HG03103 (cell line): ENCODE results near the gene ANKRD53.
A peak's percentile ranks its signal among the peaks of the same experiment; 100 is the strongest.
"Not testable (repeated sequence)": the region's sequence is repeated elsewhere in the genome, so short reads cannot be mapped to it uniquely, and the experiment has no call there.

ENCODE experiments used
- ATAC-seq: cut with Tn5 transposase; IDR thresholded peaks from one replicate; pipeline ENCODE4 v1.9.1; 2021; ENCODE audit warnings: low read depth; ENCODE audit not compliant: unreplicated experiment

Gene ANKRD53

GRCh38 chr2:70988726-70989648, 10.6 kb downstream of the ANKRD53 start:
- ATAC-seq, result no peak

DNA sequence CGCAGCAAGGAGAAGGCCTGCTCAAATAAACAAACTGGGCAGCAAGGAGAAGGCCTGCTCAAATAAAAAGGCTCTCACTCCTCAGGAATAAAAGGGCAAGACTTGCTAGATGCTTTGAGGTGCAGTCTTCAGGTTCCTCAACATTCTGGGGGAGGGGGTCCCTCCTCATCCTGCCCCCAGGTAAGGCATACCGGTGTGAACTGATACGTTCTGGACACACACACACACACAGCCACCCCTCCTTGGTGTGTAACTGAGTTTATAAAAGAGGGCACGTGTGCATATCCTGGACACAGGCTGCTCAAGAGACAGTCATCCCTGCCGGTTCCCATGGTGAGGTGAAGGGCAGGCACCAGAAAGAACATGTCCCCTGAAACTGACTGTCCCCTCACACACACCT, 11.8 kb downstream of the ANKRD53 start:
- no peak for ATAC-seq

DNA sequence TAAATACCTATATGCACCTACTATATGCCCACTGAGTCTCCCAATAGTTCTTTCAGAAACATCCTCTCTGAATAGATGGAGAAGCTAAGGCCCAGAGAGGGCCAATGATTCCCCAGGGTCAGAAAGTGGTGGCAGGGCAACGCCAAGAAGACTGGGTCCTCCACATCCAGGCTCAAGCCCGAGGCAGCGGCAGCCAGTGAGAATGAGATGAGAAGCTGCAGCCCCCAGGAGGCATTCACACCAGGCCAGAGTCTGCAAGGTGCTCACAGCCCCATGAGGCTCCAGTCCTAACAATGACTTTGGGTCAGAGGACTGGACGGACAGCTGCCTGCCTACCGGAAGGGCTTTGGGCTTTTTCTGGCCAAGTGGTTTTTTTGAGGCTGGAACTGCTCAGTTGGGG, 12.7 kb downstream of the ANKRD53 start:
- no peak for ATAC-seq

GRCh38 chr2:70991742-70992141, 13.3 kb downstream of the ANKRD53 start:
- no peak for ATAC-seq

- no peak for ATAC-seq
Measured at GRCh38 chr2:70992945-70993853, 14.8 kb downstream of the ANKRD53 start.

- peak; percentile 20 for ATAC-seq
Measured at GRCh38 chr2:70994009-70994698, 15.7 kb downstream of the ANKRD53 start.

GRCh38 chr2:70994699-70995425, 16.4 kb downstream of the ANKRD53 start, which contains the start of gene TEX261:
TSS of gene TEX261 (minus strand) at chr2:70994873. CDS start at chr2:70994757, 116 bp downstream.
- ATAC-seq, result peak; percentile 89

GRCh38 chr2:70995426-70995729, 16.9 kb downstream of the ANKRD53 start:
- ATAC-seq, result peak; percentile 32

DNA sequence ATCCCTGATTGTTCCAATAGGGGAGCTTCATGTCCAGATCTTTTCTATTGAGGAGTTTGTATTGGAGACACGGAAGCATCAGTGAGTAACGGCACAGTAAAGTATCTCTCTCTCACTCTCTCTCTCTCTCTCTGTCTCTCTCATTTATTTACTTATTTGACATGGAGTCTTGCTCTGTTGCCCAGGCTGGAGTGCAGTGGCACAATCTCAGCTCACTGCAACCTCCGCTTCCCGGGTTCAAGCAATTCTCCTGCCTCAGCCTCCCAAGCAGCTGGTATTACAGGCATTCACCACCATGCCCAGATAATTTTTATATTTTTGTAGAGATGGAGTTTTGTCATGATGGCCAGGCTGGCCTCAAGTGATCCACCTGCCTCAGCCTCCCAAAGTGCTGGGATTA, 20.5 kb downstream of the ANKRD53 start:
- not testable (repeated sequence) for ATAC-seq

DNA sequence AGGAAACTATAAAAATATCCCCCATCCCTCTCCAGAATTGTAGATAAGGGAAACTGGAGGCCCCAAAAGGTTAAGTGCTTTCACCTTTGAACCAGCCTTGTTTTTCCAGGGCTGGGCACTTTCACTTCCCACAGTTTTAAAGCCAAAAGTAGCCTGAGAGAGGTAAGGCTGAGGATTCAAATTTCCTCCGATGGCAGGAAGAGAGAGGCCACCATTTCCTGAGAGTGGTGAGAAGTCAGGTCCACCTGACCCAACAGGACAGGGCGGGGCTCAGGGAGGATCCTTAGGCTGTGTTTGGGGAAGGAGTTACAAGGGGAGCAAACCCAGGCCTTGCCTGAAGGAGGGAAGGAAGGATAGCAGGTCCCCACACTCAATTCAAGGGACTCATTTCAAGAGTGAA, 20.9 kb downstream of the ANKRD53 start:
- no peak for ATAC-seq

DNA sequence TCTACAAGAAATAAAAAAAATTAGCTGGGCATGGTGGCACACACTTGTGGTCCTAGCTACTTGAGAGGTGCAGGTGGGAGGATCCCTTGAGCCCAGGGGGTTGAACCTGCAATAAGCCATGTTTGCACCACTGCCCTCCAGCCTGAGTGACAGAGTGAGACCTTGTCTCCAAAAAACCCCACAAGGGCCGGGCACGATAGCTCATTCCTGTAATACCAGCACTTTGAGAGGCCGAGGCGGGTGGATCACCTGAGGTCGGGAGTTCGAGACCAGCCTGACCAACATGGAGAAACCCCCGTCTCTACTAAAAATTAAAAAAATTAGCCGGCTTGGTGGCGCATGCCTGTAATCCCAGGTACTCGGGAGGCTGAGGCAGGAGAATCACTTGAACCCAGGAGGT, 21.5 kb downstream of the ANKRD53 start:
- not testable (repeated sequence) for ATAC-seq

- peak; percentile 81 for ATAC-seq
Measured at GRCh38 chr2:71000780-71001591, 22.6 kb downstream of the ANKRD53 start.

- ATAC-seq, result no peak
Measured at GRCh38 chr2:71001592-71001927, 23.1 kb downstream of the ANKRD53 start.

GRCh38 chr2:71001981-71002570, 23.6 kb downstream of the ANKRD53 start:
- no peak for ATAC-seq

DNA sequence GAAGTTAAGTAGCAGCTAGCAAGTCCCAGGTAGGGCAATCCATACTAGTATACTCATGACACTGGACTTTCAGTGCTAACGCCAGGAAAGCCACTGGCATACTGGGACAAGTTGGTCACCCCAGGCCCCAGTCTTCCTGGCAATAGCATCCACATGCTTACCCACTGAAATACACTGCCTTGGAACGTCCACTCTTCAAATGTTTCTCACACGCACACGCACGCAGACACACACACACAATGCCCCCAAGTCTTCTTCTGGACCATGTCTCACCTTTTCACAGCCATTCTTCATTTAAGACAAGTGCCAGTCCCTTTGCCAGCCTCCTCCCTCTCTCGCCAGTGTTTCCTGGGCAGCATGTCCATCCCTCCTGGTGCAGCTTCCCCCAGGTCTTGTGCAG, 25.0 kb downstream of the ANKRD53 start:
- no peak for ATAC-seq

- no peak for ATAC-seq
Measured at GRCh38 chr2:71003966-71004755, 25.7 kb downstream of the ANKRD53 start.

- no peak for ATAC-seq
Measured at GRCh38 chr2:71004857-71005256, 26.4 kb downstream of the ANKRD53 start.
